DOHH2 (cell line): ENCODE results near the gene RIC8A.

ENCODE experiments used
- EZH2phosphoT487 ChIP-seq: fragments of 200-600 bp; sonication (generic); IDR thresholded peaks from 2 replicates; pipeline ENCODE4 v1.6.1; 2017; ENCODE audit warnings: borderline replicate concordance, mild to moderate bottlenecking, antibody characterized with exemption, low read length, moderate library complexity, mixed read lengths
- TF ChIP-seq, protein P1 (sequence below): fragments of 200-600 bp; sonication (generic); IDR thresholded peaks from one replicate; pipeline ENCODE4 v1.5.1; 2014; ENCODE audit warnings: antibody characterized with exemption, mild to moderate bottlenecking, low read depth, low read length; ENCODE audit not compliant: poor library complexity, severe bottlenecking

DNA sequence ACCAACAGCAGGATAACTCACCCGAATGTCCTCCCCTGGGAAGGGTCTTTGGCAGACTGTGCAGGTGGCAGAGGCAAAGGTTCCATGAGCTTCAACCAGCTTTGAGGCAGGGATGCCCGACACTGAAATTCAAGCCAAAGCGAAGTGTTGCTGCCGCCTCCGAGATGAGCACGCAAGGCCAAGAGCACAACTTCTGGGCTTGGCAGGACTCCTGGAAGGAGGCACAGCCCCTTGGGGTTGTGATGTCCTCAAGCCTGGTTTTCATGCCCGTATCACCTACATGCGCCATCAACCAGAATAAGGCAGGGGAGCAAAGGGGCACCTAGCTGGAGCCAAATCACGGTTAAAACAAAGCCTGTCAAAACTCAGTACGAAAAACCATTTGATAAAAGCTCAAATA is 22.9 kb downstream of the RIC8A start:
- TF ChIP-seq, protein P1, sequence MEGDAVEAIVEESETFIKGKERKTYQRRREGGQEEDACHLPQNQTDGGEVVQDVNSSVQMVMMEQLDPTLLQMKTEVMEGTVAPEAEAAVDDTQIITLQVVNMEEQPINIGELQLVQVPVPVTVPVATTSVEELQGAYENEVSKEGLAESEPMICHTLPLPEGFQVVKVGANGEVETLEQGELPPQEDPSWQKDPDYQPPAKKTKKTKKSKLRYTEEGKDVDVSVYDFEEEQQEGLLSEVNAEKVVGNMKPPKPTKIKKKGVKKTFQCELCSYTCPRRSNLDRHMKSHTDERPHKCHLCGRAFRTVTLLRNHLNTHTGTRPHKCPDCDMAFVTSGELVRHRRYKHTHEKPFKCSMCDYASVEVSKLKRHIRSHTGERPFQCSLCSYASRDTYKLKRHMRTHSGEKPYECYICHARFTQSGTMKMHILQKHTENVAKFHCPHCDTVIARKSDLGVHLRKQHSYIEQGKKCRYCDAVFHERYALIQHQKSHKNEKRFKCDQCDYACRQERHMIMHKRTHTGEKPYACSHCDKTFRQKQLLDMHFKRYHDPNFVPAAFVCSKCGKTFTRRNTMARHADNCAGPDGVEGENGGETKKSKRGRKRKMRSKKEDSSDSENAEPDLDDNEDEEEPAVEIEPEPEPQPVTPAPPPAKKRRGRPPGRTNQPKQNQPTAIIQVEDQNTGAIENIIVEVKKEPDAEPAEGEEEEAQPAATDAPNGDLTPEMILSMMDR: no peak
- TF ChIP-seq EZH2phosphoT487: no peak
